HG02973 (cell line): ENCODE results near the gene CDR2.
A peak's percentile ranks its signal among the peaks of the same experiment; 100 is the strongest.
"Not testable (repeated sequence)": the region's sequence is repeated elsewhere in the genome, so short reads cannot be mapped to it uniquely, and the experiment has no call there.

Source experiments
- ATAC-seq: cut with Tn5 transposase; IDR thresholded peaks from one replicate; pipeline ENCODE4 v1.9.1; 2021; ENCODE audit warnings: moderate library complexity; ENCODE audit not compliant: unreplicated experiment

The CDR2 gene

GRCh38 chr16:22374311-22375116 lies at the start of gene CDR2:
Gene CDR2 (minus strand): TSS chr16:22374619. CDS start chr16:22374309, 310 bp downstream.
- ATAC-seq: peak; percentile 82

GRCh38 chr16:22423716-22424115 lies 49.3 kb upstream of the CDR2 start:
- no peak for ATAC-seq

DNA sequence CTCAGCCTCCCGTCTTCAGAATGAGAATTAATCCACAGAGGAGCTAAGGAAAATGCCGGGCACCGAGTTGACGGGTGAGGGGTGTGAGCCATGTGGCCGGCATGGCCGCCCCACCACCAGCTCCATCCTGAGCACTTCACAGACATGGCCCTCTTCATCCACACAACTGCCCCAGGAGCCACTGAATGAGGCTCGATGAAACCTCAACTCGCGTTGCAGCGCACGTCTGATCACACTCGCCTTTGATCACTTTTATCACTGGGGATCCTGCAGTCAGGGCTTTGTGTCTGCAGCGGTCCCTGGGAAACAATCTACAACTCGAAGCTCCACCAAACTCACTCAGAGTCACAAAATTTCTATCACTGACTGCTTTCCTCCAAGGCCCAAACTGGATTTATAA lies 46.7 kb upstream of the CDR2 start:
- ATAC-seq: no peak

GRCh38 chr16:22420606-22421135 lies 46.3 kb upstream of the CDR2 start:
- no peak for ATAC-seq

- ATAC-seq: no peak
Observed at GRCh38 chr16:22419908-22420307, 45.5 kb upstream of the CDR2 start.

DNA sequence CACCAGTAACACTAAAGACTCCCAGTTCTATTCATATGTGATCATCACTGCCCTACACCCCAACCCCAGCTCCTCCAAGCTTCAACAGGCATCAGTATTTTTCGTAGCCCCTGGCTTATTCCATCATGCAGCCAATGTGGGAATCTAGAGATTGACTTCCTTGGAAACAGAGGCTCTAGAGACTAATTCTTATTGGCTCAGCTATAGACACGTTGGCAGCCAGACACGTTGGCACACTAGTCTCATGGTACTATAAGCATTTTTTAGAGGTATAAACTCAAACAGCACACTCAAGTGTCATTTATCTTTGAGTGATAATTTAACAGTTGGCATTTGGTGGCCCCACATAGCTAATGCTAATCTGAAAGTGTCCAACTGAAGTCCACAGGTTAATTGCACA lies 44.4 kb upstream of the CDR2 start:
- ATAC-seq: no peak

DNA sequence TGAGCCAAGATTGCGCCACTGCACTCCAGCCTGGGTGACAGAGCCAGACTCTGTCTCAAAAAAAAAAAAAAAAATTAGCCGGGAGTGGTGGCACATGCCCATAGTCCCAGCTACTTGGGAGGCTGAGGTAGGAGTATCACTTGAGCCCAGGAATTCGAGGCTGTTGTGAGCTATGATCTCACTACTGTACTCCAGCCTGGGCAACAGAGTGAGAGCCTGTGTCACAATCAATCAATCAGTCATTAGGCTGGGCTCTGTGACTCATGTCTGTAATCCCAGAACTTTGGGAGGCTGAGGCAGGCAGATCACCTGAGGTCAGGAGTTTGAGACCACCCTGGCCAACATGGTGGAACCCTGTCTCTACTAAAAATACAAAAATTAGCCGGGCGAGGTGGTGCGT lies 43.4 kb upstream of the CDR2 start:
- not testable (repeated sequence) for ATAC-seq

GRCh38 chr16:22417019-22417418 lies 42.6 kb upstream of the CDR2 start:
- ATAC-seq: no peak

DNA sequence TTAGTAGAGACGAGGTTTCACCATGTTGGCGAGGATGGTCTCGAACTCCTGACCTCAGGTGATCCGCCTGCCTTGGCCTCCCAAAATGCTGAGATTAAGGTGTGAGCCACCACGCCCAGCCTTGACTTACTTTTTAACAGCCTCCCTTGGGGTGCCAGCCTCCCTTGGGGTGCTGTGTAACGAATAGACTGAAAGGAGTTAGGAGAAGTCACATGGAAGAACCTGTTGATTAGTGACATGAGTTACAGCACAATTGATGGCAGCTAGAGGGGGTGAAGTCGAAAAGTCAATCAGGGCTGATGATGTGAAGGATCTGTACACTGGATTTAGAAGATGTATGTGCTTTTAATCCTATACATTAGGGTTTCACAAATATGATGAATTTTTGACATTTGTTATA lies 39.4 kb upstream of the CDR2 start:
- no peak for ATAC-seq

- ATAC-seq: no peak
Observed at GRCh38 chr16:22407486-22407885, 33.1 kb upstream of the CDR2 start.

- no peak for ATAC-seq
Observed at GRCh38 chr16:22402191-22402590, 27.8 kb upstream of the CDR2 start.

DNA sequence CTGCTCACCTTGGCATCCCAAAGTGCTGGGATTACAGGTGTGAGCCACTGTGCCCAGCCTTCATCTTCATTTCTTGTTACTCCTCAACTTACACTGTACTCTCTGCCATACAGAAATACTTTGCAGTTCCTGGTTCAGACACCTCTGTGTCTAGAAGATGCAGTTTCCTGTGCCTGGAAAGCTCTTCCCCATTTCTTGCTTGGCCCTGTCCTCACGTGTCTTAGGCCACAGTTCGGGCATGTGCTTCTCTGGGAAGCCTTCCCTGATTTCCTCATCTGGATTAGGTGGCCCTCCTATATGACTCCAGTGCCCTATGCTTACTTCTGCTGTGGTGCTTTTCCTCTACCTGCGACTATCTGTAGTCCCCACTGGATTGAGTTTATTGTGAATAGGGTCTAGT lies 26.5 kb upstream of the CDR2 start:
- no peak for ATAC-seq

DNA sequence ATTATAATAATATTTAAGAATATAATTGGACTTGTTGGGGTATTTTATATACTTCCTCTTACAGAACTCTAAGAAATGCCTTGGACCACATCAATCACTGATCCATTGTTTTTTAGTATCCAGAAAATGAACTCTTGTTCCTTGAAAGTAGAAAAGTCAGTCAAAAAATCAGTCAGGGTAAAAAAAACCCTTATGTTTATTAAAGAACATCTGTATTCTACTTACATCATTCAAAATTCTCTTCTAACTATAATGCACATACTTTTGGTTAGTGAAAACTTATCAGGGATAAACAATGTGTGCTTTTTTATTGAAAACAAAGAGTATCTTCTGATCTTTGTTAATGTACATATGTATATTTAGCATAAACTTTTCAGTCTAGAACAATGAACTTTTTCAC lies 23.5 kb upstream of the CDR2 start:
- no peak for ATAC-seq

- no peak for ATAC-seq
Observed at GRCh38 chr16:22397464-22397863, 23.0 kb upstream of the CDR2 start.

DNA sequence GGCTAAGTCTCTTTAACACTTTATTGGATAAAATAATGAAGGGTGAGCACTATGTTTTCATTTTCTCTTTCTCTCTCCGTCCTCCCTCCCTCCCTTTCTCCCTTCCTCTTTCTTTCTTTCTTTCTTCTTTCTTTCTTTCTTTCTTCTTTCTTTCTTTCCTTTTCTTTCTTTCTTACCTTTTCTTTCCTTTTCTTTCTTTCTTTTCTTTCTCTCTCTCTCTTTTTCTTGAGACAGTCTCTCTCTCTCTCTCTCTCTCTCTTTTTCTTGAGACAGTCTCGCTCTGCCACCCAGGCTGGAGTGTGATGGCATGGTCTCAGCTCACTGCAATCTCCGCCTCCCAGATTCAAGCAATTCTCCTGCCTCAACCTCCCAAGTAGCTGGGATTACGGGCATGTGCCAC lies 21.5 kb upstream of the CDR2 start:
- no peak for ATAC-seq

DNA sequence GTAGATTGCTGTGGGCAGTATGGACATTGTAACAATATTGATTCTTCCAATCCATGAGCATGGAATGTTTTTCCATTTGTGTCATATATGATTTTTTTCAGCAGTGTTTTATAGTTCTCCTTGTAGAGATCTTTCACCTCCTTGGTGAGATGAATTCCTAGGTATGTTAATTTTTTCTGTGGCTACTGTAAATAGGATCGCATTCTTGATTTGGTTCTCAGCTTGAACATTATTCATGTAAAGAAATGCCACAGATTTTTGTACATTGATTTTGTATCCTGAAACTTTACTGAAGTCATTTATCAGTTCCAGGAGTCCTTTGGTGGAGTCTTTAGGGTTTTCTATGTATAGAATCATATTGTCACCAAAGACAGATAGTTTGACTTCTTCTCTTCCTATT lies 19.7 kb upstream of the CDR2 start:
- no peak for ATAC-seq

GRCh38 chr16:22388101-22388644 lies 13.8 kb upstream of the CDR2 start:
- ATAC-seq: no peak

GRCh38 chr16:22386976-22387375 lies 12.6 kb upstream of the CDR2 start:
- ATAC-seq: no peak

DNA sequence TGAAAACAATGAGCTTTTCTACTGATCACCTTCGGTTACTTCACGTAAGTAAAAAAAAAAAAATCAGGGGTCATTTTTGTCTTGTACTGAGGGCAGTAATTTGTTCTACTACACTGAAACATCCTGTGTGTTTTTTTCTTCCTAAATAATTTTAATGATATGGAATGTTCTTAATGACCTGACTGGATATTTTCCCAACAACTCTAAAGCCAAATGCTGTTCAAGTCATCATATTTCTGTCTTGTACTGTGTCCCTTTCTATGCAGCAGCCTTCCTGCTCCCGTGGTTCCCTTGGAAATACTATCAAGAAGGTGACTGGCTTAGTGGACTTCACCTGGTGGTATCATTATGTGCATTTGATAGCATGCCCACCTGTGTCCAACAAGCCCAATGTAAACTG lies 10.8 kb upstream of the CDR2 start:
- no peak for ATAC-seq

- ATAC-seq: no peak
Observed at GRCh38 chr16:22383827-22384226, 9.4 kb upstream of the CDR2 start.

DNA sequence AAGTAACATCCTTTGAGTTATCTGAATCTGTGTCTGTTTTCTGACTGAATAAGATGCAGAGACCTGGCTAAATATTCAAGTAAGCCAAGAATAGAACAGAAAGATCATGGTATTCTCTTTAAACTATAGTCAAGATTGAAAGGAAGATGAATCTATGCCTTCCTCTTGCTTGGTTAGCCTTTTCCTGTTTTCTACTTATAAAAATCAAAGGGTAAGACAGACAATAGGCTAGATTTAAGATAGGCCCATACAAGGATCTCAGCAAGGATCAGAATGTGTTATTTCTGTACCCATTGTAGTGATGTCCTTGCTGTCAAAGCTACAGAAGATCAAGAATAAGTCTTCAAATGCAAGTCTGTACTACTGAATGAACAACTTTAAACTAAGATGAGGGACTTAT lies 7.0 kb upstream of the CDR2 start:
- no peak for ATAC-seq

- no peak for ATAC-seq
Observed at GRCh38 chr16:22380529-22380928, 6.1 kb upstream of the CDR2 start.

- ATAC-seq: no peak
Observed at GRCh38 chr16:22379656-22380055, 5.2 kb upstream of the CDR2 start.
